ENCODE measurements around the gene CHST12. TPM values are rescaled to one million over a fixed set of nuclear protein-coding genes. Genes with fewer than 3 reads are reported as not detected.
"Not testable (repeated sequence)": the region's sequence is repeated elsewhere in the genome, so short reads cannot be mapped to it uniquely, and the experiment has no call there.

CHST12 gene
- total RNA-seq (2014; rRNA removed; shearing (Covaris generic)), result 9.8 and 17.3 TPM in 2 replicates

GRCh38 chr7:2403014-2403717, at the start of gene CHST12:
Gene CHST12 (plus strand): TSS chr7:2403611. CDS start chr7:2432640, 29,029 bp downstream.
- DNase-seq (ENCODE audit: low spot score), result peak; percentile 84

GRCh38 chr7:2353936-2354185, 49.5 kb upstream of the CHST12 start:
- peak; percentile 87 for DNase-seq (ENCODE audit: low spot score)

- peak; percentile 92 for DNase-seq (ENCODE audit: low spot score)
These were observed 49.0 kb upstream of the CHST12 start, which contains the start of gene EIF3B for GRCh38 chr7:2354186-2354938. Gene EIF3B (plus strand): TSS chr7:2354827. CDS start chr7:2354922, 95 bp downstream.

GRCh38 chr7:2354939-2355704, 48.3 kb upstream of the CHST12 start:
- peak; percentile 21 for DNase-seq (ENCODE audit: low spot score)

GRCh38 chr7:2355705-2356008, 47.8 kb upstream of the CHST12 start:
- DNase-seq (ENCODE audit: low spot score), result no peak

- DNase-seq (ENCODE audit: low spot score), result no peak
These were observed 46.2 kb upstream of the CHST12 start for GRCh38 chr7:2357165-2357564.

- no peak for DNase-seq (ENCODE audit: low spot score)
These were observed 45.8 kb upstream of the CHST12 start for GRCh38 chr7:2357571-2357970.

- DNase-seq (ENCODE audit: low spot score), result no peak
These were observed 44.4 kb upstream of the CHST12 start for GRCh38 chr7:2358968-2359527.

GRCh38 chr7:2359610-2360009, 43.8 kb upstream of the CHST12 start:
- DNase-seq (ENCODE audit: low spot score), result no peak

GRCh38 chr7:2360796-2361195, 42.6 kb upstream of the CHST12 start:
- DNase-seq (ENCODE audit: low spot score), result no peak

GRCh38 chr7:2362385-2363088, 40.9 kb upstream of the CHST12 start:
- DNase-seq (ENCODE audit: low spot score), result no peak

GRCh38 chr7:2369139-2369538, 34.3 kb upstream of the CHST12 start:
- no peak for DNase-seq (ENCODE audit: low spot score)

GRCh38 chr7:2371329-2371728, 32.1 kb upstream of the CHST12 start:
- no peak for DNase-seq (ENCODE audit: low spot score)

- no peak for DNase-seq (ENCODE audit: low spot score)
These were observed 30.7 kb upstream of the CHST12 start for GRCh38 chr7:2372724-2373123.

GRCh38 chr7:2373124-2373556, 30.3 kb upstream of the CHST12 start:
- DNase-seq (ENCODE audit: low spot score), result peak; percentile 64

- DNase-seq (ENCODE audit: low spot score), result no peak
These were observed 29.8 kb upstream of the CHST12 start for GRCh38 chr7:2373646-2374045.

GRCh38 chr7:2374401-2374800, 29.0 kb upstream of the CHST12 start:
- no peak for DNase-seq (ENCODE audit: low spot score)

GRCh38 chr7:2374830-2375728, 28.3 kb upstream of the CHST12 start:
- DNase-seq (ENCODE audit: low spot score), result no peak

- no peak for DNase-seq (ENCODE audit: low spot score)
These were observed 26.9 kb upstream of the CHST12 start for GRCh38 chr7:2376351-2377154.

GRCh38 chr7:2377492-2377891, 25.9 kb upstream of the CHST12 start:
- DNase-seq (ENCODE audit: low spot score), result not testable (repeated sequence)
